IPS-20b (cell line): Measurements from ENCODE around the gene ADD3.

Experiments
- H3K27ac ChIP-seq: one replicate; pipeline ENCODE4 v1.5.1; 2013; ENCODE audit warnings: low read length
- H3K27me3 ChIP-seq: 2 replicates; pipeline ENCODE4 v1.6.1; 2013; ENCODE audit warnings: mild to moderate bottlenecking, low read length, inconsistent platforms; ENCODE audit not compliant: insufficient read depth
- H3K36me3 ChIP-seq: 2 replicates; pipeline ENCODE4 v1.6.1; 2013; ENCODE audit warnings: low read depth, mild to moderate bottlenecking, inconsistent platforms, low read length, moderate library complexity; ENCODE audit not compliant: insufficient read depth
- H3K4me1 ChIP-seq: 2 replicates; pipeline ENCODE4 v1.6.1; 2013; ENCODE audit warnings: mild to moderate bottlenecking, control low read depth, inconsistent platforms, low read length, moderate library complexity; ENCODE audit not compliant: insufficient read depth
- H3K4me3 ChIP-seq: 2 replicates; pipeline ENCODE4 v1.5.1; 2013; ENCODE audit warnings: mild to moderate bottlenecking, low read length, inconsistent platforms
- H3K9ac ChIP-seq: 2 replicates; pipeline ENCODE4 v1.6.1; 2013; ENCODE audit warnings: low read depth, mild to moderate bottlenecking, inconsistent platforms, low read length, moderate library complexity
- H3K9me3 ChIP-seq: 2 replicates; pipeline ENCODE4 v1.6.1; 2013; ENCODE audit warnings: mild to moderate bottlenecking, low read depth, low read length, inconsistent platforms; ENCODE audit not compliant: insufficient read depth

Gene ADD3

DNA sequence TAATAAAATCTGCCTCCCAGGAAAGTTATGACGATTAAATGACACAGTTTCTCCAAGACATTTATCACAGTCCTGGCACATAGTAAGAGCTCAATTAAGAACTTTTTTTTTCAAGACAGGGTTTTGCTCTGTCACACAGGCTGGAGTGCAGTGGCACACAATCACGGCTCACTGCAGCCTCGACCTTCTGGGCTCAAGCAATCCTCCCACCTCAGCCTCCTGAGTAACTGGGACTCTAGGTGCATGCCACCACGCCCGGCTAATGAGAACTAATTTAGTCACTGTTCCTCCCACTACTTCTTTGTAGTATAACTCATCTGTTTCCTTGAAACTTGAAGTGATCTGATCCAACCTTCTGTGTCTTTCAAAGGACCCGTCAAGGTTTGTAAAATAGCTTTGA, 157.5 kb downstream of the ADD3 start:
- Histone ChIP-seq H3K36me3 (no peaks in the 10 kb centered on the region), H3K4me3 (no peak overlapping the region), H3K27ac (no peak overlapping the region), H3K27me3 (peaks cover 96% of the 10 kb centered on the region), H3K4me1 (peaks cover 24% of the 10 kb centered on the region; the same call in 1 of the 2 replicates), H3K9ac (no peak overlapping the region), H3K9me3 (no peaks in the 10 kb centered on the region; the same call in 1 of the 2 replicates)

DNA sequence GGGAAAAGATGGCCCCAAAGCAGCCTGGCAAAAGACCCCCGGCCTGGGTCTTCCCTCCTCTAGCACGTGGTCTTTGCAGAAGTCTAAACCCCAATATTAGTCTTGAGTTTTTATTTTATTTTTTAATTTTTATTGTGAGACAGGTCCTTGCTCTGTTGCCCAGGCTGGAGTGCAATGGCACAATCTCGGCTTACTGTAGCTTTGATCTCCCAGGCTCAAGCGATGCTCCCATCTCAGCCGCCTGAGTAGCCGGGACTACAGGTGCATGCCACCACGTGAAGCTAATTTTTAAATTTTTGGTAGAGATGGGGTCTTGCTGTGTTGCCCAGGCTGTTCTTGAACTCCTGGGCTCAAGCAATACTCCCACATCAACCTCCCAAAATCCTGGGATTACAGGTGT, 159.4 kb downstream of the ADD3 start:
- Histone ChIP-seq H3K27ac (no peak overlapping the region), H3K9ac (no peak overlapping the region), H3K9me3 (no peaks in the 10 kb centered on the region; the same call in 1 of the 2 replicates), H3K36me3 (no peaks in the 10 kb centered on the region), H3K27me3 (peaks cover 100% of the 10 kb centered on the region), H3K4me3 (no peak overlapping the region), H3K4me1 (peaks cover 28% of the 10 kb centered on the region; the same call in 1 of the 2 replicates)

DNA sequence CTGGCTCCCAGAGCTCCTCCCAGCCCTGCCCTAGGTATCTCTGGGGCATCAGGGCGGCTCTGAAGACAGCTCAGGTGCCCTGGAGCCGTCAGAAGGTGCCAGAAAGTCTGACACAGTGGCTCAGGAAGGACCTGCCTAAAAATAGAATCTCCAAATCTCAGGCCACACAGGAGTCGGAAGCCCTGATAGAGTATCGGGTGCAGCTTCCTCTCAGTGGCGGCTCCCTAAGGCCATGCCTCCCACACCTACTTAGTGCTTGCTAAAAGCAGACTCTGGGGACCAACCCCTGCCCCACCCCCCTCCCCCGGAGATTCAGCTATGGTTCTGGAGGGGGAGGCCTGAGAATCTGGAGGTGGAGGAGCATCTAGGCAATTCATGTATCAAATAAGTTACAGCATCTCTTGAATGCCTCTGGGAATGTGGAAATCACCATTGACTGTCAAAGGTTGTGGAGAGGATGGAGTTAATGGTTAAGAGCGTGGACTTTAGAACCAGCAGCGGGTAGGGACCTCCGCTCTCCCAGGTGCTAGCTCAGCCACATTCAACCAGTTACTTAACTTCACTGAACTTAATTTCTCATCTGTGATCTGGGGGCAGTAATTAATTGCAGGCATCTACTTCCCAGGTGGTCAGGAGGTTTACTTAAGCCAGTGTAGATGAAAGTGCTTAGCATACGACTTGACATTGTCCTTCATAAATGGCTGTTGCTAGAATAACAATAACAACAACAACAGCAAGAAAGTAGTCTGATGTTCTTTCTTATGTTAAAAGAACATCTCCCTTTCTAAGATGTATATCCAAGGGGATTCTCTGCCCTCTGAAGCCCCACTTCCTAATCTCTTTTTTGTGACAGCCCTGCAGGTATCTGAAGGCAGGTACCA, 161.1 kb downstream of the ADD3 start:
- peaks cover 100% of the 10 kb centered on the region for H3K27me3 ChIP-seq
- no peak overlapping the region for H3K27ac ChIP-seq
- no peaks in the 10 kb centered on the region; the same call in 1 of the 2 replicates for H3K9me3 ChIP-seq
- no peaks in the 10 kb centered on the region for H3K36me3 ChIP-seq
- H3K9ac ChIP-seq: no peak overlapping the region
- peaks cover 21% of the 10 kb centered on the region for H3K4me1 ChIP-seq
- H3K4me3 ChIP-seq: no peak overlapping the region

DNA sequence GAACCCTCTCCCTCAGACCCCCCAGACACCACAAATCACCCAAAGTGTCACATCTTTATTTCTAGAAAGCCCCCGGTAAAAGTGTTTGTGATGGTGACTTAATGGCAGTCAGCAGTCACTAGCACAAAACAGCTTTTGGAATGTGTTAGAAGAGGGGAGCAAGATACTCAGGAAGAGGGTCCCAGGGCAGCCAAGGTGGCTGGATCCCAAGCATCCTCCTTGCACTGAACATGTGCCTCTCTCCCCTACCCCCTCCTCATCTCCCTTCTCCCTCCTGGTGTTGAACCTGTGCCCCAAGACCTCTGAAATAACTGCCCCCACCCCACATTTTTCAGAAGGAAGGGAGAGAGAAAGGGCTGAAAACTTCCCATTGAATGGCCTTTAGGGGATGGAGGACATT, 161.8 kb downstream of the ADD3 start:
- peaks cover 22% of the 10 kb centered on the region for H3K4me1 ChIP-seq
- H3K27me3 ChIP-seq: peaks cover 100% of the 10 kb centered on the region
- H3K36me3 ChIP-seq: no peaks in the 10 kb centered on the region
- H3K27ac ChIP-seq: no peak overlapping the region
- no peak overlapping the region for H3K4me3 ChIP-seq
- H3K9me3 ChIP-seq: no peaks in the 10 kb centered on the region; the same call in 1 of the 2 replicates
- no peak overlapping the region for H3K9ac ChIP-seq

DNA sequence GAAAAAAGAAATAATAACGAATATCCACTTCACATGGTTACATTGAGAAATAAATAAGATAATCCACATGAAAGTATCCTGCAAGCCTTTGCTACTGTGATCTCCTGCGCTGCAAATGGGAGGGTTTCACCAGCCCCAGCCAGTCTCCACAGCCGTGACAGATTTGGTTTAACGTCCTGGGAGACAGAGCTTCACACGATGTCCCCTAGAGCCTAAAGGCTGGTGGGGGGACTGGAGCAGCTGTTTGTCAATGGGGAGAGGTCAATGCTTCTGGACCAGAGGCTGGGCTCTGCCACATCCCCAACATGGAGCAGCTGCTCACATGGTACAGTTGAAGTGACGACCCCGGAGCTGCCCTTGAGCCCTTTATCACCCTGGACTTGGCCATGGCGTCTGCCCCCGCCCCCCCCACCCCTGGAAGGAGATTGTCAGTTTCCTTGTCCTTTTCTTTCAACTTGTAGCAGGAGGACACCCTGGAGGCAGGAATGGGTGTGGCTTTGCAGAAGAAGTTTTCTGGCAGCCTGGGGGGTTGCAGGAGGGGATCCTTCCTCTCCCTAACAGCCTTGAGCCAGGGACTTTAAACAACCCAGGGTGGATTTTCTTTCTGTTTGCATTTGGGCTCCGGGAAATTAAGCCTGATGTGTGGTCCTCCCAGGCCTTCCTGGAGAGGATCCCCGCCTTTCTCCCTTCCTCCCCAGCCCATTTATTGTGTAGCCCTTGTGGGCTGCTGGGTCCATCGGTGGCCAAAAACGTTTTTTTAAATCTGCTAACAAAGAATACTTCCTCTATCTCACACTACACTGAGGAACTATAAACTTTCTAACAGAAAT, 162.6 kb downstream of the ADD3 start:
- no peaks in the 10 kb centered on the region for H3K36me3 ChIP-seq
- no peak overlapping the region for H3K27ac ChIP-seq
- H3K4me3 ChIP-seq: no peak overlapping the region
- H3K9ac ChIP-seq: no peak overlapping the region
- peaks cover 100% of the 10 kb centered on the region for H3K27me3 ChIP-seq
- H3K9me3 ChIP-seq: no peaks in the 10 kb centered on the region; the same call in 1 of the 2 replicates
- H3K4me1 ChIP-seq: peaks cover 29% of the 10 kb centered on the region

DNA sequence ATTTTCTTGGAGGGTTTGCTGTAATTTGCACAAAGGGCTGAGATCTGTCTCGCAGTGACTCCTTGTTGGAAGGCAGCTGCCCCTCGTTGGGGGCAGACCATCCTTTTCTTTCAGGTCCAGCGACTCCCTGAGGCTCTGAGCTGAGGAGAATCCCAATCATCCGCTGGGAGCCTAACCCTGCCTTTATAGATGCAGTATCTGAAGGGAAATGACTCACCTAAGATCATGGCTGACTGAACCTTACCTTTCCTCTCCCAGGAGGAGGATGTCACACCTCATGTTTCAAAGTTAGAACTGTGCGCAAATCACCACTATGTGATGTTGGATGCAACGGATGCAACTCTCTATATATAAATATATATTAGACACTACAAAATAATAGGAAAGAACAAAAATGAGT, 163.2 kb downstream of the ADD3 start:
- Histone ChIP-seq H3K9ac (no peak overlapping the region), H3K4me3 (no peak overlapping the region), H3K27ac (no peak overlapping the region), H3K36me3 (no peaks in the 10 kb centered on the region), H3K27me3 (peaks cover 100% of the 10 kb centered on the region), H3K4me1 (peaks cover 35% of the 10 kb centered on the region), H3K9me3 (no peaks in the 10 kb centered on the region; the same call in 1 of the 2 replicates)

DNA sequence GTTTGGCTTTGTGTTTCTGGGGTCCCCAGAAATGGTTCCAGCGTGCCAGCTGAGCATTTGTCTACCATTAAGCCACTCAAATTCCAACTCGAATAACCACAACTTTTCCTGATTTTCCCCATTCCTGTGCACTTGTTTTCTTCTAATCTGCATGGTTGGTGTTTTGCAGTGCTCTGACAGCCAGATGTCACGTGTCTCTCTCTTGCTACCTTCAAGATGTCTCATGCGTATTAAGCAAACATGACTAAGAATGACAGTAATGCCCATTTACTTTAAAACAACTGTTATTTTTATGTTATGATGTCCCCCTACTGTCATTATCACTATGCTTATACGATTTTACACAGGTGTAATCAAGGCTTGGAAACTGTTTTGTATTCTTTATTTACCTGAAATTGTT, 164.4 kb downstream of the ADD3 start:
- Histone ChIP-seq H3K4me3 (no peak overlapping the region), H3K27me3 (peaks cover 97% of the 10 kb centered on the region), H3K9me3 (no peaks in the 10 kb centered on the region), H3K36me3 (no peaks in the 10 kb centered on the region), H3K27ac (no peak overlapping the region), H3K4me1 (peaks cover 41% of the 10 kb centered on the region), H3K9ac (no peak overlapping the region)

DNA sequence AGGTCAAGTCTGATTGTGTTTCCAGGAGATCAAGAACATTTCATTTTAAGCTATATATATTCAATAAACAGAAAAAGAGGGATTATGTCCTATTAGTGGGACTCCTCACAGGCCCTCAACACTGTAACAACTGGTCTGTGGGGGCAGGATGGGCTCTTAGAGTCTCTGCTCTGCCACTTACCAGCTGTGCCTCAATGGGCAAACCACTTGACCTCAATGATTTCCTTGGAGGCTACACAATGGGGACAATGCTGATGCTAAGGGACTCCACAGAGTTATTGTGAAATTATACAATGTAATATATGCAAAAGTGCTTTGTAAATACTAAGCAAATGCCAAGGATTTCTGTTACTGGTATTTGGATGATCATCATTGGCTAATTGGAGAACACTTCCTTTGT, 166.4 kb downstream of the ADD3 start:
- no peak overlapping the region for H3K9ac ChIP-seq
- no peaks in the 10 kb centered on the region for H3K9me3 ChIP-seq
- no peak overlapping the region for H3K27ac ChIP-seq
- H3K4me3 ChIP-seq: no peak overlapping the region; the same call in 1 of the 2 replicates
- H3K4me1 ChIP-seq: peaks cover 36% of the 10 kb centered on the region
- peaks cover 85% of the 10 kb centered on the region for H3K27me3 ChIP-seq
- H3K36me3 ChIP-seq: no peaks in the 10 kb centered on the region

DNA sequence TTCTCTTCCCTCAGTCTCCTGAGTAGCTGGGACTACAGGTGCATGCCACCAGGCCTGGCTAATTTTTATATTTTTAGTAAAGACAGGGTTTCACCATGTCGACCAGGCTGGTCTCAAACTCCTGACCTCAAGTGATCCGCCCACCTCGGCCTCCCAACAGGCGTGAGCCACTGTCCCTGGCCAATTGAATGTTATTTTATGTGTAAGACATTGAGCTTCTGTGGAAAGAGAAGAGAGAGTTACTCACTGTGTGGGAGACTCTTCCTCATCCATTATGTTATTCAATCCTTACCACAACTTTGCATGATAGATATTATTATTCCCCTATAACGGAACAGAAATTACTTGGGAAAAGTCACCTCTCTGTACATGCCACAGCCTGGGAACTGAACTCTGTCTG, 167.0 kb downstream of the ADD3 start:
- Histone ChIP-seq H3K4me1 (peaks cover 33% of the 10 kb centered on the region), H3K9ac (no peak overlapping the region), H3K36me3 (no peaks in the 10 kb centered on the region), H3K27ac (no peak overlapping the region), H3K9me3 (no peaks in the 10 kb centered on the region), H3K4me3 (no peak overlapping the region), H3K27me3 (peaks cover 83% of the 10 kb centered on the region)

DNA sequence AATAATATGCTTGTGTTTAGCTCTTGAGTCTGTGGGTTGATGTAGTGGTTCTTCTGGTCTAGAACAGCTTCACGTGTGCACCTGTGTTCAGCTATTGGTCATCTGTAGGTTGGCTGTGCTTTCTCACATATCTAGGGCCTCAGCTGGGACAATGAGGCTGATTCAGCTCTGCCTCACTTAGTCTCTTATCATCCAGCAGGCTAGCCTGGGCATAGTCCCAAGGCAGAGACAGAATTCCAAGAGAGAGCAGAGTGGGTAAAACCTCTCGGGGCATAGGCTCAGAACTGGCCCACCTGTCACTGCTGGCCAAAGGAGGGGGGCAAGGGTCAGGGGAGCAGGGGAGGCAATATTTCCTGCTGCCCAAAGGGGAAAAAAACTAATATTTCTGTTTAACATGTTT, 167.6 kb downstream of the ADD3 start:
- H3K27me3 ChIP-seq: peaks cover 77% of the 10 kb centered on the region
- no peak overlapping the region for H3K4me3 ChIP-seq

DNA sequence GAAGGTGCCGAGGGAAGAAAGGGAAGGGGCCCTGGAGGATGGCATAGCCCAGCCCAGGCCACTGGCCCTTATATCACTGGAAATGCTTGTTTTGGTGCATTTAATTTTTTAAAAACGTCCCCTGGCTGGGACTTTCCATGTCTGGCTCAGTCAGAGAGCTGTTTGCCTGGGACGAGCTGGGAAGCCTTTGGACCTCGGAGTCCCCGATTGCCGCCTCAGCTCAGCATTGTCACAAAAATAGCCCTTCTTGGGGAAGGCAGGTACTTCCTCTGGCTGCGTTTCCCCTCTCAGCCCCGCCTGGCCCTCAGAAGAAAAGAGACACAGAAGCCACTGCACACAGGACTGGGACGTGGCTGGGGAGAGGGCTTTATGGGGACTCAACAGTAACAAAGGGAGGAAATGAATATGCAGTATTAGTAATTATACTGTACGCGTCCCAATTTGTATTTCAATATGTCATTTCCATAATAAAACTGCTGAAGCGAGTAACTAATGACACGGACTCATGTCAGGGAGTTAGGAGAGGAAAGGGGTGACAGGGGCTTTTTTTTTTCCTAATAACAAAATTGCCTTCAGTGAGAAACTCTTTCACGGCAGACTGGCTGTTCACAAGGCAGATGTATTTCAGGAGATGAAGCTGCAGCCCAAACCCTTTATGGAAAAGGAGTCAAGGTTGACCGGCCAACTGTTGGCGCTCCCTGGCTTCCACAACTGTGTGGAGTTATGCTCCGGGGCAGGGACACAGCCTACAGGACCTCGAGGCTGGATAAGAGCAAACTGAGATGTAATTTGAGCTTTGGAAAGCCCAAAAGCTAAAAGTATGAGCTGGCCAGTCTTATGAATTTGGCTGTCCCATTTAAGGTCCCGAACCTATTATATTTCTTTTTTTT, 168.6 kb downstream of the ADD3 start:
- Histone ChIP-seq H3K9ac (0 out of 2 replicates have a peak overlapping the region, but pooled peaks have one; percentile 21), H3K36me3 (no peaks in the 10 kb centered on the region), H3K4me3 (peak overlapping the region; percentile 36; the same call in 1 of the 2 replicates), H3K27ac (no peak overlapping the region), H3K27me3 (peaks cover 67% of the 10 kb centered on the region), H3K4me1 (peaks cover 25% of the 10 kb centered on the region), H3K9me3 (no peaks in the 10 kb centered on the region)

More for the DNA sequence above, 167.6 kb downstream of the ADD3 start:
- H3K36me3 ChIP-seq: no peaks in the 10 kb centered on the region
- H3K9me3 ChIP-seq: no peaks in the 10 kb centered on the region
- H3K4me1 ChIP-seq: peaks cover 29% of the 10 kb centered on the region
- no peak overlapping the region for H3K9ac ChIP-seq
- H3K27ac ChIP-seq: no peak overlapping the region
